Measurements from ENCODE around the gene DNAAF2. TPM values are rescaled to one million over a fixed set of nuclear protein-coding genes. Genes with fewer than 3 reads are reported as not detected.

The DNAAF2 gene
- total and polyA plus RNA-seq, 2 of the 13 experiments (the other 11 are each of a cell fraction or from before 2014, with no cell fraction given) = 6.1 to 13.6 TPM

DNA sequence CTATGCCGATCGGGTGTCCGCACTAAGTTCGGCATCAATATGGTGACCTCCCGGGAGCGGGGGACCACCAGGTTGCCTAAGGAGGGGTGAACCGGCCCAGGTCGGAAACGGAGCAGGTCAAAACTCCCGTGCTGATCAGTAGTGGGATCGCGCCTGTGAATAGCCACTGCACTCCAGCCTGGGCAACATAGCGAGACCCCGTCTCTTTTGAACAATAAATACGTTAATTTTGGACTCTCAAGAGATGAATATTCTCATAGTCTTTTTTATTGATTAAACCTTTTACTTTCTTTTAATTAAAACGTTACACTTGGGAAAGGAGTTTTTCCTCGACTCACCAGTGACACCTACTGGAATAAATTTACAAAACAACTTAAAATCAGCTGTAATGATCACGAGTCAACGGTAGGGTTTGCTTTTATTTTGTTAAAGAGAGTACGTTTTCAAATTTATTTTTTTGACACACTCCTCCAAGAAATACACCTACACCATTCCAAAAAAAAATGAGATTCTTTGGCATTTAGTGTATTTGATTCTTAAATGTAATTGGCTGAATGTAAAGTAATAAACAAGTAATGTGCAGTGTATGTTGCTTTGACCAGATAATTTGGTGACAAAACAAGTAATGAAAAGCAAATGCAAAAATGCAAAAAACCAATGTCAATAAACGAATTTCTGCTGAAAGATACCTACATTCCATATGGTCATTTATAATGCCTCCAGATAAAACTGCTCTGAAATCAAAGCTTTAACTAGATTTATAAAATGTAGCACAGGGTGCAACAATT, 48.2 kb downstream of the DNAAF2 start (continued):
- TF ChIP-seq MTF1 (CRISPR knock-in tag; IDR thresholded peaks at IDR 0.05) (no peak), ZNF770 (CRISPR knock-in tag; IDR thresholded peaks at IDR 0.05) (peak; percentile 95), ZKSCAN5 (CRISPR knock-in tag; IDR thresholded peaks at IDR 0.05) (no peak), ZNF367 (CRISPR knock-in tag; IDR thresholded peaks at IDR 0.05; ENCODE audit: borderline replicate concordance) (no peak), LCORL (IDR thresholded peaks at IDR 0.05) (no peak), LCORL (CRISPR knock-in tag; IDR thresholded peaks at IDR 0.05) (0 out of 2 replicates have a peak, but pooled peaks have one; percentile 3), CC2D1A (CRISPR knock-in tag; IDR thresholded peaks at IDR 0.05) (no peak), MAFF (IDR thresholded peaks at IDR 0.05; ENCODE audit: low read depth, low read length) (no peak), JDP2 (CRISPR knock-in tag; IDR thresholded peaks at IDR 0.05; ENCODE audit: borderline replicate concordance) (no peak), ATM (IDR thresholded peaks at IDR 0.05; ENCODE audit: borderline replicate concordance) (no peak), TCF12 (IDR thresholded peaks at IDR 0.05) (no peak), TCF12 (CRISPR knock-in tag; IDR thresholded peaks at IDR 0.05) (no peak; the same call in 1 of the 2 replicates), ZFP1 (CRISPR knock-in tag; IDR thresholded peaks at IDR 0.05) (0 out of 2 replicates have a peak, but pooled peaks have one; percentile 46), NR3C1 (CRISPR knock-in tag; IDR thresholded peaks at IDR 0.05) (no peak), ZSCAN12 (CRISPR knock-in tag; IDR thresholded peaks at IDR 0.05) (no peak), MIER2 (CRISPR knock-in tag; IDR thresholded peaks at IDR 0.05) (no peak), CREB1 (IDR thresholded peaks at IDR 0.05) (no peak), CREB1 (CRISPR knock-in tag; IDR thresholded peaks at IDR 0.05) (peak; percentile 90), ZEB1 (IDR thresholded peaks at IDR 0.05; ENCODE audit: insufficient replicate concordance, low read depth) (peak; percentile 19), ZNF512 (CRISPR knock-in tag; IDR thresholded peaks at IDR 0.05) (no peak)
- TF ChIP-seq, protein P1, sequence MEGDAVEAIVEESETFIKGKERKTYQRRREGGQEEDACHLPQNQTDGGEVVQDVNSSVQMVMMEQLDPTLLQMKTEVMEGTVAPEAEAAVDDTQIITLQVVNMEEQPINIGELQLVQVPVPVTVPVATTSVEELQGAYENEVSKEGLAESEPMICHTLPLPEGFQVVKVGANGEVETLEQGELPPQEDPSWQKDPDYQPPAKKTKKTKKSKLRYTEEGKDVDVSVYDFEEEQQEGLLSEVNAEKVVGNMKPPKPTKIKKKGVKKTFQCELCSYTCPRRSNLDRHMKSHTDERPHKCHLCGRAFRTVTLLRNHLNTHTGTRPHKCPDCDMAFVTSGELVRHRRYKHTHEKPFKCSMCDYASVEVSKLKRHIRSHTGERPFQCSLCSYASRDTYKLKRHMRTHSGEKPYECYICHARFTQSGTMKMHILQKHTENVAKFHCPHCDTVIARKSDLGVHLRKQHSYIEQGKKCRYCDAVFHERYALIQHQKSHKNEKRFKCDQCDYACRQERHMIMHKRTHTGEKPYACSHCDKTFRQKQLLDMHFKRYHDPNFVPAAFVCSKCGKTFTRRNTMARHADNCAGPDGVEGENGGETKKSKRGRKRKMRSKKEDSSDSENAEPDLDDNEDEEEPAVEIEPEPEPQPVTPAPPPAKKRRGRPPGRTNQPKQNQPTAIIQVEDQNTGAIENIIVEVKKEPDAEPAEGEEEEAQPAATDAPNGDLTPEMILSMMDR (CRISPR knock-in tag; IDR thresholded peaks at IDR 0.05) = peak; percentile 70
- TF ChIP-seq, protein P2, sequence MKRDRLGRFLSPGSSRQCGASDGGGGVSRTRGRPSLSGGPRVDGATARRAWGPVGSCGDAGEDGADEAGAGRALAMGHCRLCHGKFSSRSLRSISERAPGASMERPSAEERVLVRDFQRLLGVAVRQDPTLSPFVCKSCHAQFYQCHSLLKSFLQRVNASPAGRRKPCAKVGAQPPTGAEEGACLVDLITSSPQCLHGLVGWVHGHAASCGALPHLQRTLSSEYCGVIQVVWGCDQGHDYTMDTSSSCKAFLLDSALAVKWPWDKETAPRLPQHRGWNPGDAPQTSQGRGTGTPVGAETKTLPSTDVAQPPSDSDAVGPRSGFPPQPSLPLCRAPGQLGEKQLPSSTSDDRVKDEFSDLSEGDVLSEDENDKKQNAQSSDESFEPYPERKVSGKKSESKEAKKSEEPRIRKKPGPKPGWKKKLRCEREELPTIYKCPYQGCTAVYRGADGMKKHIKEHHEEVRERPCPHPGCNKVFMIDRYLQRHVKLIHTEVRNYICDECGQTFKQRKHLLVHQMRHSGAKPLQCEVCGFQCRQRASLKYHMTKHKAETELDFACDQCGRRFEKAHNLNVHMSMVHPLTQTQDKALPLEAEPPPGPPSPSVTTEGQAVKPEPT (CRISPR knock-in tag; IDR thresholded peaks at IDR 0.05; ENCODE audit: low read depth) = no peak
- TF ChIP-seq, protein P3, sequence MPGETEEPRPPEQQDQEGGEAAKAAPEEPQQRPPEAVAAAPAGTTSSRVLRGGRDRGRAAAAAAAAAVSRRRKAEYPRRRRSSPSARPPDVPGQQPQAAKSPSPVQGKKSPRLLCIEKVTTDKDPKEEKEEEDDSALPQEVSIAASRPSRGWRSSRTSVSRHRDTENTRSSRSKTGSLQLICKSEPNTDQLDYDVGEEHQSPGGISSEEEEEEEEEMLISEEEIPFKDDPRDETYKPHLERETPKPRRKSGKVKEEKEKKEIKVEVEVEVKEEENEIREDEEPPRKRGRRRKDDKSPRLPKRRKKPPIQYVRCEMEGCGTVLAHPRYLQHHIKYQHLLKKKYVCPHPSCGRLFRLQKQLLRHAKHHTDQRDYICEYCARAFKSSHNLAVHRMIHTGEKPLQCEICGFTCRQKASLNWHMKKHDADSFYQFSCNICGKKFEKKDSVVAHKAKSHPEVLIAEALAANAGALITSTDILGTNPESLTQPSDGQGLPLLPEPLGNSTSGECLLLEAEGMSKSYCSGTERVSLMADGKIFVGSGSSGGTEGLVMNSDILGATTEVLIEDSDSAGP (CRISPR knock-in tag; IDR thresholded peaks at IDR 0.05; ENCODE audit: borderline replicate concordance) = no peak; the same call in 1 of the 2 replicates
